WERI-Rb-1 (cell line): ENCODE measurements around the gene KRT83.

Experiments used
- DNase-seq: peaks from one replicate; pipeline ENCODE4 v3.0.0-alpha.2; 2020
- H3K27ac ChIP-seq: fragments of 250-450 bp; sonication (Bioruptor Pico); 2 replicates; pipeline ENCODE4 v1.5.1; 2020; ENCODE audit warnings: mild to moderate bottlenecking, moderate library complexity
- H3K27me3 ChIP-seq: fragments of 250-450 bp; sonication (Bioruptor Pico); 2 replicates; pipeline ENCODE4 v1.5.1; 2021; ENCODE audit warnings: mild to moderate bottlenecking, low read depth, moderate library complexity; ENCODE audit not compliant: insufficient read depth, severe bottlenecking
- H3K36me3 ChIP-seq: fragments of 250-450 bp; sonication (Bioruptor Pico); 2 replicates; pipeline ENCODE4 v1.5.1; 2020; ENCODE audit warnings: mild to moderate bottlenecking, moderate library complexity
- H3K4me3 ChIP-seq: 2 replicates; pipeline ENCODE4 v1.5.1; 2011; ENCODE audit warnings: low read depth, mild to moderate bottlenecking, control low read depth, low read length
- H3K9me3 ChIP-seq: fragments of 250-450 bp; sonication (Bioruptor Pico); 2 replicates; pipeline ENCODE4 v1.5.1; 2021; ENCODE audit warnings: mild to moderate bottlenecking, moderate library complexity; ENCODE audit not compliant: severe bottlenecking
- CTCF ChIP-seq: IDR thresholded peaks from 2 replicates; pipeline ENCODE4 v1.5.1; 2011; ENCODE audit warnings: low read depth, mild to moderate bottlenecking, control low read depth, inconsistent platforms, low read length

The KRT83 gene

DNA sequence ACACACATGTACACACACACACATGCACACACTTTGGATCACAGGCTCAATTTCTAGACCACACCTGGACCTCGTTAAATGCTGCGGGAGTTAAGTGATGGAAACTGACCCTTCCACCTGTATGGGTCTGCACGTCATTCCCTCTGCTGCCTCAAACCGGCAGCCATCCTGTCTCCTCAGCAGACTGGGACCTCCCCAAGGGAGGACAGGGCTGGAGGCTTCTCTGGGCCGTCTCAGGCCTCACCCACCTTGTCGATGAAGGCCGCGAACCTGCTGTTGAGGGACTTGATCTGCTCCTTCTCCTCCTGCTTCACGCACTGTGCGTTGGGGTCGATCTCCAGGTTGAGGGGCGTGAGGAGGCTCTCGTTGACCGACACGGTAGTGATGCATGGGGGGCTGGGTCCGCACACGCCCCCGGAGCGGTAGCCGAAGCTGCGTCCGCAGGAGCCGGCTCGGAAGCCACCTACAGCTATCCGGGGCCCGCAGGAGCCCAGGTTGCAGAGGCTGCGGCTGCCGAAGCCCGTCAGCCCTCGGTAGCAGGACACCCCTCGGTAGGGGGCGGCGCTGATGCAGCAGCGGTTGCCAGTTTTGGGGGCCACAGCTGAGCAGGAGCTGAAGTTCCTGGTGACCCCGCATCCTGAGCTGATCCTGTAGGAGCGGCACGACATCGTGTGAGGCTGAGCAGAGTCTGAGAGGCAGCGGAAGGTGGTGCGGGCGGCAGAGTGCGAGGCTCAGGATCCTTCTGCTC lies 45.7 kb upstream of the KRT83 start, which contains the start of gene KRT85:
Gene KRT85 (minus strand): TSS at position 744 of the 748 bp plus-strand sequence. CDS start 76 bp downstream, at position 668.
- Histone ChIP-seq H3K9me3 (no peaks in the 10 kb centered on the region), H3K27me3 (peaks cover 25% of the 10 kb centered on the region), H3K36me3 (no peaks in the 10 kb centered on the region), H3K27ac (no peak within 1 kb of the TSS), H3K4me3 (no peak within 1 kb of the TSS)
- DNase-seq: no peak
- no peak for TF ChIP-seq CTCF

- H3K27ac ChIP-seq: no peak overlapping the region
- no peak for DNase-seq
- H3K4me3 ChIP-seq: no peak overlapping the region
- TF ChIP-seq CTCF: no peak
- H3K27me3 ChIP-seq: peaks cover 17% of the 10 kb centered on the region
- no peaks in the 10 kb centered on the region for H3K36me3 ChIP-seq
- no peaks in the 10 kb centered on the region for H3K9me3 ChIP-seq
Measured at GRCh38 chr12:52364901-52365489, 43.8 kb upstream of the KRT83 start.

DNA sequence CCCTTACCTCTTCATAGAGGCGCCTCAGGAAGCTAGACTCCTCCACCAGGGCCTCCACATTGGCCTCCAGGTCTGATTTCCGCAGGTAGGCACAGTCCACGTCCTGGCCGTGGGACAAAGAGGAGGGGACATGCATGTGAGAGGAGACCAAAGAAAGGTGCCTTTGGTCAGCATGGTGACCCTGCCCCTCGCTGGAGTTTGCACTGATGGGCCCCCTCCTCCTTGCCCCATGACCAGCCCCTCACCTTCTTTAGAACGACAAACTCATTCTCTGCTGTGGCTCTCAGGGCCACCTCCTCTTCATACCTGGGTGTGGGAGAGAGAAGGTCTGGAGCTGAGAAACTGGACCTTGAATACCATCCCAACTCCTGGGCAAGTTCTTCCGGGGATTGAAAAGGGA lies 42.9 kb upstream of the KRT83 start:
- no peak for DNase-seq
- no peak overlapping the region for H3K27ac ChIP-seq
- H3K9me3 ChIP-seq: no peaks in the 10 kb centered on the region
- H3K27me3 ChIP-seq: peaks cover 15% of the 10 kb centered on the region
- TF ChIP-seq CTCF: no peak
- H3K36me3 ChIP-seq: no peaks in the 10 kb centered on the region
- no peak overlapping the region for H3K4me3 ChIP-seq

- H3K36me3 ChIP-seq: no peaks in the 10 kb centered on the region
- H3K27me3 ChIP-seq: peaks cover 10% of the 10 kb centered on the region
- DNase-seq: no peak
- TF ChIP-seq CTCF: no peak
- no peak overlapping the region for H3K27ac ChIP-seq
- H3K4me3 ChIP-seq: no peak overlapping the region
- H3K9me3 ChIP-seq: no peaks in the 10 kb centered on the region
Measured at GRCh38 chr12:52363111-52363679, 42.0 kb upstream of the KRT83 start.

DNA sequence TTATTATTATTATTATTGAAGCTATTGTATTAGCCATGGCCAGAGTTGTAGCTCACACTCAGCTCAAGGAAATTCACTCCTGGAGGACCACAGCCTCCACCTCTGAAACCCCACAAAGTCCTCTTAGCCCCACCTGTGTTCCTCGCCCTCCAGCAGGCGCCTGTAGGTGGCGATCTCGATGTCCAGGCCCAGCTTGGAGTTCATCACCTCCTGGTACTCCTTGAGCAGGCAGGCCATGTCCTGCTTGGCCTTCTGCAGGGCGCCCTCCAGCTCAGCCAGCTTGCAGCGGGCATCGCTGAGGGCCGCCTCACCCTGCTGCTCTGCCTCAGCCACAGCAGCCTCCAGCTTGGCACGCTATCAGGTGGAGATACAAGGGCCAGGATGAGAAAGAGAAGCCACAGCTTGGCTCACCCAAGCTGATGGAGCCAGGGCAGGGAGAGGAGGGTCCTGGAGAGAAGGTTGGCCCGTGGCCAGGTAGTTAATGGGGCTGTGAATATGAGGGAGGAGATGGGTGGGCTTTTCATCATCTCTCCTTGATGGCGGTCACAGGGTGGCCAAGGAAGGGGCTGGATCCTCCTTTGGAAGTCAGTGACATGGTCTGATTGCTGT lies 41.0 kb upstream of the KRT83 start:
- TF ChIP-seq CTCF: peak; percentile 48
- Histone ChIP-seq H3K27me3 (peaks cover 6% of the 10 kb centered on the region), H3K27ac (no peak overlapping the region), H3K4me3 (no peak overlapping the region), H3K9me3 (no peaks in the 10 kb centered on the region), H3K36me3 (no peaks in the 10 kb centered on the region)
- DNase-seq: peak; percentile 23
